ENCODE measurements around the gene TP53BP2. TPM values are rescaled to one million over a fixed set of nuclear protein-coding genes. Genes with fewer than 3 reads are reported as not detected.

The TP53BP2 gene
- total RNA-seq, 2 donors from 2014 or later = 122 to 174 TPM

DNA sequence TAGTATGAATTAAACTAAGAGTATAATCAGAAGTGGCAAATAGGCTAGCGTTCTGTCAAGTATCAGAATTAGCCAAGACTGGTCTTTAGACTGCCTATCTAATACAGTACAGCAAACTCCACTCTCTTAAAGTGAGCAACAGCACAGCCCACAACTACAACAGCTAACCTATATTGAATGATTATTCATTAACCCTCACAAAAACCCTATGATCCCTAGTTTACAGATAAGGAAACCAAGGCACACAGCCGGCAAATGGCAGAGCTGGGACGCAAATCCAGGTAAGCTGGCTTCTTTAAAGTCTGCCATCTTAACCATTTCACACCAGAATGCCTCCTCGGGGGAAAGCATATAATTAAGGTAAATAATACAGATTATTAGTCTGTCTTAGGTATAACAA is 52.0 kb downstream of the TP53BP2 start:
- H3K27ac Mint-ChIP-seq = no peak overlapping the region
- ATAC-seq = no peak
- no peaks in the 10 kb centered on the region for H3K9me3 Mint-ChIP-seq
- no peaks in the 10 kb centered on the region for H3K27me3 Mint-ChIP-seq
- H3K4me1 Mint-ChIP-seq (ENCODE audit: low read depth in 2 of 2) = peaks cover 0 to 15% of the 10 kb centered on the region in 2 donors
- no peak for DNase-seq (ENCODE audit: low spot score)
- H3K36me3 Mint-ChIP-seq = peaks cover 11% of the 10 kb centered on the region
- H3K4me3 Mint-ChIP-seq = no peak overlapping the region

DNA sequence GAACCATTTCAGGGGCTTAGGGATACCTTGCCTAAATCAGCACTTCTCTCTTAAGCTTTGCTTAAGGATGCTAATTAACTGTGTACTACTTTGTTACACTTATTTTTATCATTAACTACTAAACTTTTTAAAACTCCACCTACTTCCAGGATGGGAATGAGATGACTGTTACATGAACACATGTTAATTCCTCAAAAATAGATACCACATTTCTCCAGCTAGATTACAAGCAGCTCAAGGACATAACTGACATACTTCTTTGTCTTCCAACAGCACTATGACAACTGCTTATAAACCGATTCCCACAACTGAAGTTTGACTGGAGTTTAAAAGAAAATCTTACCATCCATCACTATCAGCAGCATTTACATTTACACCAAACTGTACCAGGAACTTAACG is 53.7 kb downstream of the TP53BP2 start:
- peaks cover 5% of the 10 kb centered on the region for H3K36me3 Mint-ChIP-seq
- no peak overlapping the region for H3K27ac Mint-ChIP-seq
- no peak for ATAC-seq
- no peak for DNase-seq (ENCODE audit: low spot score)
- no peaks in the 10 kb centered on the region for H3K9me3 Mint-ChIP-seq
- no peaks in the 10 kb centered on the region for H3K27me3 Mint-ChIP-seq
- no peak overlapping the region for H3K4me3 Mint-ChIP-seq
- peaks cover 0 to 10% of the 10 kb centered on the region in 2 donors for H3K4me1 Mint-ChIP-seq (ENCODE audit: low read depth in 2 of 2)

- Mint-ChIP-seq H3K9me3 (no peaks in the 10 kb centered on the region), H3K36me3 (peaks cover 13% of the 10 kb centered on the region), H3K4me1 (ENCODE audit: low read depth in 2 of 2) (peaks cover 0 to 2% of the 10 kb centered on the region in 2 donors), H3K4me3 (no peak overlapping the region), H3K27ac (no peak overlapping the region), H3K27me3 (no peaks in the 10 kb centered on the region)
- ATAC-seq (no peak), DNase-seq (ENCODE audit: low spot score) (no peak)
Observed at GRCh38 chr1:223788746-223789415, 56.9 kb downstream of the TP53BP2 start.

DNA sequence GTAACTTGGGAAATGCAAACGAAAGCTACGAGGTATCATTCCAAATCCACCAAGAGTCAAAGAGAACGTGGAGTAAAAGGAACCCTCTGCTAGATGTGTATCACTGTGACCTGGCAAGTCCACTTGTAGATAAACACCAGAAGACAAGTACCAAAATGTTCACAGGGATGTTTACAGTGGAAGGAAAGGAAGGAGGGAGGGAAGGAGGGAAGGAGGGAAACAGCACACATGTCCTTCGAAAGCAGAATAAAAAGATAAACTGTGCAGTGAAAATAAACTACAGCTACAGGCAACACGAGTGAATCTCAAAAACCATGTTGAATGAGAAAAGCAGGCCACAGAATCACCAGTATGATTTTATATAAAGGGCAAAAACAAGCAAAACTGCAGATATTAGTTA is 59.9 kb downstream of the TP53BP2 start:
- no peaks in the 10 kb centered on the region for H3K9me3 Mint-ChIP-seq
- H3K36me3 Mint-ChIP-seq = peaks cover 15% of the 10 kb centered on the region
- H3K4me3 Mint-ChIP-seq = no peak overlapping the region
- H3K4me1 Mint-ChIP-seq (ENCODE audit: low read depth in 2 of 2) = peaks cover 9 to 11% of the 10 kb centered on the region in 2 donors
- no peak for DNase-seq (ENCODE audit: low spot score)
- H3K27ac Mint-ChIP-seq = no peak overlapping the region
- H3K27me3 Mint-ChIP-seq = no peaks in the 10 kb centered on the region
- no peak for ATAC-seq

- Mint-ChIP-seq H3K27ac (no peak overlapping the region), H3K4me3 (no peak overlapping the region), H3K9me3 (no peaks in the 10 kb centered on the region), H3K4me1 (ENCODE audit: low read depth in 2 of 2) (peaks cover 12 to 14% of the 10 kb centered on the region in 2 donors), H3K27me3 (no peaks in the 10 kb centered on the region), H3K36me3 (peaks cover 15% of the 10 kb centered on the region)
- ATAC-seq = no peak
- no peak for DNase-seq (ENCODE audit: low spot score)
Observed at GRCh38 chr1:223784541-223784940, 61.2 kb downstream of the TP53BP2 start.

DNA sequence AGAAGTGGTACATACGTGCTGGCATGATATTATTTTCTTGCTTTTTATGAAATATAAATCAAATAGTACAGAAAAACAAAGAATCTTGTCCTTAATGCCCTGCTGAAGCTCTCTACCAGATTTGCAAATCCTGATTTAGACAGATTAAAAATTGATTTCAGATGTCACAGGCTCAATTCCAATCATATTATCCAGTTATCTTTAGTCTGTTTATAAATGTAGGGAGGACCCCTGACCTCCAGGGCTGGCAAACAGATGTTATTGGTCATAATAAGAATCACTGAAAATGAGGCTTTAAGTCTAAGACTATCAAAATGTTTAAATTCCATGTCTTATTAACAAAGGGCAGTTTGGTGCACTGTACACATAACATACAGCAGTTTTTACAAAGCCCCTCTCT is 62.1 kb downstream of the TP53BP2 start:
- H3K4me1 Mint-ChIP-seq (ENCODE audit: low read depth in 2 of 2) = peaks cover 12 to 14% of the 10 kb centered on the region in 2 donors
- no peaks in the 10 kb centered on the region for H3K27me3 Mint-ChIP-seq
- no peaks in the 10 kb centered on the region for H3K9me3 Mint-ChIP-seq
- H3K27ac Mint-ChIP-seq = no peak overlapping the region
- no peak for ATAC-seq
- peaks cover 21% of the 10 kb centered on the region for H3K36me3 Mint-ChIP-seq
- DNase-seq (ENCODE audit: low spot score) = no peak
- H3K4me3 Mint-ChIP-seq = no peak overlapping the region

DNA sequence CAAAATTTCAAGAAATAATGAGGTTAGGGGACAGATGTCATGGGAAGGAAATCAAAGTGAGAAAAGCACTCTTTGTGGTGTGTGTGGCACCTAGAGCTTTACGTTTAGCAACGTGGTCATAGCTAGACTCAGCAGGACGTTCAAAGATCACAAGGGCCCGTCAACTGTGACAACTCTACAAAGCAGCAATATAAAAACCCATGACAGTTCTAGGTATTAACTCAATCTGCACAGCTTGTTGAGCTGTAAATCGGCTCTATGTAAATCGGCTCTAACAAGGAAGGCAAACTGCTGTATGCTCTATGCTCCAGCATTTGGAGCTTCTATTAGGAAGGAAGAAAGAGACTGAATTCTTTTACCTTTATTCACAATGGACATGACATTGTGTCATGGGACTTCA is 64.8 kb downstream of the TP53BP2 start:
- no peaks in the 10 kb centered on the region for H3K27me3 Mint-ChIP-seq
- no peaks in the 10 kb centered on the region for H3K9me3 Mint-ChIP-seq
- peaks cover 28% of the 10 kb centered on the region for H3K36me3 Mint-ChIP-seq
- peak overlapping the region; percentile 45 to 69 for H3K27ac Mint-ChIP-seq
- peak in 1 of 2 donors; percentile 51 for ATAC-seq
- H3K4me1 Mint-ChIP-seq (ENCODE audit: low read depth in 2 of 2) = peaks cover 26 to 31% of the 10 kb centered on the region in 2 donors
- no peak for DNase-seq (ENCODE audit: low spot score)
- H3K4me3 Mint-ChIP-seq = no peak overlapping the region

- Mint-ChIP-seq H3K36me3 (peaks cover 28% of the 10 kb centered on the region), H3K4me1 (ENCODE audit: low read depth in 2 of 2) (peaks cover 27 to 34% of the 10 kb centered on the region in 2 donors), H3K27ac (peak overlapping the region; percentile 45 to 69), H3K27me3 (no peaks in the 10 kb centered on the region), H3K4me3 (no peak overlapping the region), H3K9me3 (no peaks in the 10 kb centered on the region)
- ATAC-seq (no peak), DNase-seq (ENCODE audit: low spot score) (no peak)
Observed at GRCh38 chr1:223780318-223780717, 65.4 kb downstream of the TP53BP2 start.

- ATAC-seq (no peak), DNase-seq (ENCODE audit: low spot score) (no peak)
- Mint-ChIP-seq H3K27me3 (no peaks in the 10 kb centered on the region), H3K9me3 (no peaks in the 10 kb centered on the region), H3K4me3 (peak overlapping the region; percentile 11), H3K4me1 (ENCODE audit: low read depth in 2 of 2) (peaks cover 30 to 36% of the 10 kb centered on the region in 2 donors), H3K36me3 (peaks cover 23% of the 10 kb centered on the region), H3K27ac (peak overlapping the region; percentile 65 to 92)
Observed at GRCh38 chr1:223776826-223777454, 68.8 kb downstream of the TP53BP2 start.

DNA sequence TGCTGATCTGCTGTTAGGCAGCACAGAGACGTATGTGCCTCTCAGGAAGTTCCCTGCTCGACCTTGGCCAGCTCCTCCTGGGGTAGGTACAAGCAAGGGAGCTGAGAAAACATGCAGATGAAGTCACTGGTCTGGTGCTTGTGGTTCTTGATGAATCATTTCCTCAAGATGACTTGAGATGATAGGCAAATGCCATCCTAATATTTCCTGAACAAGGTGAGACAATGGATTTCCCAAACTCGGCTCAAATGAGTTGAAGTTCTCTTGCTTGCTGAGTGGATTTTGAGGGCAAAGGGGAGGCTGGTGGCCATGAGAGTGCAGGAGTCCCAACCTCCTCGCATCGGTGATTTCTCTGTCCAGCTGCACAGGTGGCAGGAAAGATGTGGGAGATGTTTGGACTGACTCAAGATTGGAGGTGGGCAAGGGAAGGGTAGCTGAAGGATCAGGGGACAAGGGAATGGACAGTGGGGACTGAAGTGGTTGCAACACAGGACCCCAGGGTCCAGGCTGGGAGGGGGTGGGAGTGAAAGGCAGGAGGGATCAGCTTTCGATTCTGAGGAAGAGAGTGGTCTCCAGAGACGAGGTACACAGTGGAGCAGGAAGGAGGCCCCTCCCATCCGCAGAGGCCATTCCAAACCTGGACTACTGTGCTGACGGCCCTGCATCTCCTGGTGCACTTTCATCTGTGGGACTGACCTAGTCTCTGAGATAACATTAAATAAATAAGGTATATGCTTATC is 69.5 kb downstream of the TP53BP2 start:
- H3K27ac Mint-ChIP-seq = peak overlapping the region; percentile 65 to 92
- H3K36me3 Mint-ChIP-seq = peaks cover 27% of the 10 kb centered on the region
- DNase-seq (ENCODE audit: low spot score) (peak; percentile 67), ATAC-seq (peak; percentile 85 to 90)
- peaks cover 32 to 42% of the 10 kb centered on the region in 2 donors for H3K4me1 Mint-ChIP-seq (ENCODE audit: low read depth in 2 of 2)
- H3K9me3 Mint-ChIP-seq = no peaks in the 10 kb centered on the region
- peak overlapping the region; percentile 56 for H3K4me3 Mint-ChIP-seq
- H3K27me3 Mint-ChIP-seq = no peaks in the 10 kb centered on the region

GRCh38 chr1:223775711-223776074 is 70.1 kb downstream of the TP53BP2 start:
- H3K27ac Mint-ChIP-seq = peak overlapping the region; percentile 65 to 92
- H3K36me3 Mint-ChIP-seq = peaks cover 29% of the 10 kb centered on the region
- peak overlapping the region; percentile 56 for H3K4me3 Mint-ChIP-seq

DNA sequence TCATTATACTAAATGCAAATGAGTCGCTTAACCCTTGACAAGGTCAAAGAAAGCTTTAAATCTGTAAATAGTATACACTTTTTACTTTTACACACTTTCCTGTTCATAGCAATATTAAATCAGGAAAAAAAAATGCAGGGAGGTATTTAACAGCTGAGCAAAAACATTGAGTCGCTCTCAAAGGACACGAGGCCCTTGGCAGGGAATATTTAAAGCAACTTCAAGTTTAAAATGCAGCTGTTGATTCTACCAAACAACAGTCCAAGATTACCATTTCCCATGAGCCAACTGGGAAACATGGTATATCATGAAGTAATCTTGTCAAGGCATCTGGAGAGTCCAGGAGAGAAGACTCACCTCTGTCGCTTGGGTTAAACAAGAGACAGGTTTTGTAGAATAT is 70.7 kb downstream of the TP53BP2 start:
- no peak overlapping the region for H3K4me3 Mint-ChIP-seq
- peaks cover 25 to 37% of the 10 kb centered on the region in 2 donors for H3K4me1 Mint-ChIP-seq (ENCODE audit: low read depth in 2 of 2)
- no peak for ATAC-seq
- no peaks in the 10 kb centered on the region for H3K9me3 Mint-ChIP-seq
- H3K27me3 Mint-ChIP-seq = no peaks in the 10 kb centered on the region
- peaks cover 31% of the 10 kb centered on the region for H3K36me3 Mint-ChIP-seq
- DNase-seq (ENCODE audit: low spot score) = no peak
- H3K27ac Mint-ChIP-seq = peak overlapping the region; percentile 53 to 74

More at GRCh38 chr1:223775711-223776074, 70.1 kb downstream of the TP53BP2 start:
- Mint-ChIP-seq H3K4me1 (ENCODE audit: low read depth in 2 of 2) (peaks cover 27 to 39% of the 10 kb centered on the region in 2 donors), H3K27me3 (no peaks in the 10 kb centered on the region), H3K9me3 (no peaks in the 10 kb centered on the region)
- DNase-seq (ENCODE audit: low spot score) (no peak), ATAC-seq (no peak)

GRCh38 chr1:223774134-223774814 is 71.5 kb downstream of the TP53BP2 start:
- peaks cover 30 to 37% of the 10 kb centered on the region in 2 donors for H3K4me1 Mint-ChIP-seq (ENCODE audit: low read depth in 2 of 2)
- no peak overlapping the region for H3K4me3 Mint-ChIP-seq
- no peaks in the 10 kb centered on the region for H3K27me3 Mint-ChIP-seq
- H3K27ac Mint-ChIP-seq = peak overlapping the region; percentile 53 to 74
- ATAC-seq (no peak), DNase-seq (ENCODE audit: low spot score) (no peak)
- no peaks in the 10 kb centered on the region for H3K9me3 Mint-ChIP-seq
- H3K36me3 Mint-ChIP-seq = peaks cover 39% of the 10 kb centered on the region

Data from natural killer cell treated with Interleukin-12 subunit alpha and Interleukin-12 subunit beta and Interleukin-15 and Interleukin-18, amount 100 ng/mL, for 72 hours (primary cell).